HG03469 (cell line): ENCODE data around the gene GALNT11.
A peak's percentile ranks its signal among the peaks of the same experiment; 100 is the strongest.

Source experiments
- ATAC-seq: cut with Tn5 transposase; IDR thresholded peaks from one replicate; pipeline ENCODE4 v1.9.1; 2021; ENCODE audit warnings: mild to moderate bottlenecking, moderate library complexity, moderate number of reproducible peaks; ENCODE audit not compliant: unreplicated experiment

The GALNT11 gene

DNA sequence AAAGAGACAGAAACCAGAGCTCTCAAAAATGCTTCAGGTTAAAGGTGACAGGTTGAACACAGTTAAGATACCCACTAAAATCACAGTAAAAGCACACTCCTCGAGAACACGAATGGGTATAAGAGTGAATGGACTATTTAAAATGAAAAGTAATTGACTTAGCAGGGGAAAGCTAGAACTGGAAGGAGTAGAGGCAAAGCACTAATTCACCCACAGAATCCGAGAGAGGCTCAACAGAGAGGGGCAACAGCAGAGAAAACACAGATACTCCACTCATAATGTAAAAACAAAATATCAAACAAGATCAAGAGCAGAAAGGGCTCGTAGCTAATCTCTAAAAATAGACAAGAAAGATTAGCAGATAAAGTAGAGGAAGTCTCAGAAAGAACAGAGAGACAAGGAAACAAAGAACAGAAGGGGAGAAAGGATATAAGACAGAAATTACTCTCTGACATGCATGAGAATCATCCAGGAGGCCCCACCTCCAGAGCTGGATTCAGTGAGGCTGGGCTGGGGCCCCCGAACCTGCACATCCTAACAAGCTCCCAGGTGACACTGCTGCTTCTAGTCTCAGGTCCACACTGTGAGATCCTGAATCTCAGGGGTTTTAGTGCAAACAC is 117.6 kb downstream of the GALNT11 start:
- no peak for ATAC-seq

GRCh38 chr7:152144557-152145245 is 119.2 kb downstream of the GALNT11 start:
- ATAC-seq = no peak

GRCh38 chr7:152145853-152146466 is 120.5 kb downstream of the GALNT11 start:
- ATAC-seq = no peak

GRCh38 chr7:152148706-152149105 is 123.2 kb downstream of the GALNT11 start:
- ATAC-seq = no peak

DNA sequence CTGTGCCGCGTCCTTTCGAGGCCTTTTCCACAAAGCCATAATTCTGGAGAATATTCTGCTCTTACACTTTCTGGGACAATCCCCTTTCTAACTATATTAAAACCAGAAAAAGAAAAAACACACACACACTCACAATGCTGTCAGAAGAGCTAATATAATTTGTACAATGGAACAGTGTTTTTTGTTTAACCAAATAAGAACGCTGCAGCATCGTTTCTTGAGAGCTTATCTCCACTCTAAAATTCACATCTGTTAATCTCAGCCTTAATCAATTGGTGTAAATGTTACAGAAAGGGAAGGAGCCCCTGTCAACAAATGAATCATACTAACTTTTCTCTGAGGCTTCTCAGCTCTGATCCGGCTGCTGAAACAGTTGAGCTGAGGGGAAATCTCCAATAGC is 123.9 kb downstream of the GALNT11 start:
- ATAC-seq = no peak

DNA sequence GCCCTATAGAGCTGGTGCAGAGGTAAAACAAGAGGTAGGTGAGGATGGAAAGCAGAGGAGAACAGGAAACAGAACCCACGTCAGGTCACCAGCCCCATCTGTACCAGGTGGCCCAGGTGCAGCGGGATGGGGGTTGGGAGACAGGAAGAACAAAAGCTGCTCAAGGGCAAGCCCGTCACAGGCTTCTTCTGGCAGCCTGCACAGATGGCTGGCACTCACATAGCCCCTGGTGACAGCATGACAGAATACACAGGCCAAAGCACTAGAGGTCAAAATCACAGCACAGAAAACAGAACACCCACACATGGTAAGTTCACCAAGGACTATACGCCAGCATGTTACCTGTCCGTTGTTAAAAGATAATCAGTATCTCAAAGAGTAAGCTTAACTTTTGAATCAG is 126.8 kb downstream of the GALNT11 start:
- no peak for ATAC-seq

DNA sequence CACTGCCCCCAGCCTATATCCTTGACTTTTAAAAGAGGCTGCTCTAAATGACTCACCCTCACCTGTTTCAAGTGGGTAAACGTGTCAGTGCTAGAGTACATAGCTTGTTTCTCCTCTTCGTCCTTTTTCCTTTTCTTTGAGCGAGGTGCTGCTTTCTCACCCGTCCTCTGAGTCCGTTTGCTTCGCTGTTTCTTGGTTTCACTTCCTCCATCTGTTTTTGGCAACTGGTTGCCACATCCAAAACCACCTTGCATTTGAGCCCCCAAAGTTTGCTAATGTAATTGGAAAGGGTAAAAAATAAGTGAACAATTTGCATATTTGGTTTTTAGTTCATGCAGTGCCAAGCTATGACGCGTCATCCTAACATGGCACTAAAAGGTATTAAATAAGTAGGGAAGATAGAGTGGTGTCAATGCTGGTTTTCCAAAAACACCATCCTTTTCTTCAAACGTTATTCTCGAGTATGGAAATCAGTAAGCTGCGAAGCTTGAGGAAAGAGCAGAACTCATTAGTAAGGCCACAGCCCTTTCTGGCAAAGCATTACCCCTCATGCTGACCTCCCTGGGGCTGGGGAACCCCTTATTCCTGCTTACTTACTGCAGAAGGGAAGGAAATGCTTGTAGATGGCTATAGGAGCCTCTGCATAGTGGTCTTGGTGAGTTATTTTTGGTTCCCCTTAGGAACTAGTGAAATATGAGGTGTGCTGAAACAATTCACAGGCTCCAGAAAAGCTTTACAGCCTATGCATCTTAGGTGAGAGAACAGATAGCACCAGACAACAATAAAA is 133.5 kb downstream of the GALNT11 start:
- peak; percentile 76 for ATAC-seq

DNA sequence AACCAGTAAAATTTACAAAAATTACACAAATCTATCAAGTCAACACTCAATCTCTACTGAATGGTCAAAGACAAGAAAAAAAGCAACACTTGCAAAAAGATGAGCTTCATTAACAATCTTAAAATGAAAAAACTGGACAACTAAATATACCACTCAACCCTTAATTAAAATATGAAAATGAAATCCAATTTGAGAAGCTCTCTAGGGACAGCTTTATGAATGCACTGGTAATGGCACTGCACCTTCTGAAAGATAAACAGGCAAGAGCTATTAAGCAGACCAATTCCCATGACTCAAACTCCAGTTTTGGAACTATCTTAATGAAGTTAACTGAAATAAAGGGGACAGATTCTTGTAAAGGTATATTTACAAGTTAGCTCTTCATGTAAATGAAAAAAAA is 135.7 kb downstream of the GALNT11 start:
- no peak for ATAC-seq

GRCh38 chr7:152162287-152162686 is 136.8 kb downstream of the GALNT11 start:
- no peak for ATAC-seq
